Measurements from ENCODE around the gene PGAP6.
"Not testable (repeated sequence)": the region's sequence is repeated elsewhere in the genome, so short reads cannot be mapped to it uniquely, and the experiment has no call there.

Gene PGAP6

GRCh38 chr16:351804-352520 lies 29.8 kb downstream of the PGAP6 start:
- H3K9me3 Mint-ChIP-seq = no peaks in the 10 kb centered on the region
- no peak for DNase-seq
- H3K36me3 Mint-ChIP-seq (ENCODE audit: insufficient read depth) = peaks cover 13% of the 10 kb centered on the region
- peak; percentile 23 for ATAC-seq (replicated peaks)
- peak overlapping the region; percentile 56 to 86 for H3K27ac Mint-ChIP-seq
- H3K4me1 Mint-ChIP-seq (ENCODE audit: low read depth in 2 of 2) = peaks cover 45 to 54% of the 10 kb centered on the region in 2 donors
- H3K4me3 Mint-ChIP-seq = peak overlapping the region; percentile 79 to 85
- no peaks in the 10 kb centered on the region for H3K27me3 Mint-ChIP-seq

GRCh38 chr16:350203-350602 lies 31.6 kb downstream of the PGAP6 start:
- Mint-ChIP-seq H3K4me1 (ENCODE audit: low read depth in 2 of 2) (peaks cover 55 to 66% of the 10 kb centered on the region in 2 donors), H3K36me3 (ENCODE audit: insufficient read depth) (peaks cover 22% of the 10 kb centered on the region), H3K27ac (no peak overlapping the region), H3K27me3 (no peaks in the 10 kb centered on the region), H3K9me3 (no peaks in the 10 kb centered on the region), H3K4me3 (peak overlapping the region in 1 of 2 donors; percentile 79)
- no peak for DNase-seq
- no peak for ATAC-seq (replicated peaks)

- peaks cover 56 to 66% of the 10 kb centered on the region in 2 donors for H3K4me1 Mint-ChIP-seq (ENCODE audit: low read depth in 2 of 2)
- no peaks in the 10 kb centered on the region for H3K9me3 Mint-ChIP-seq
- H3K27me3 Mint-ChIP-seq = no peaks in the 10 kb centered on the region
- H3K27ac Mint-ChIP-seq = peak overlapping the region in 1 of 2 donors; percentile 69
- peaks cover 29% of the 10 kb centered on the region for H3K36me3 Mint-ChIP-seq (ENCODE audit: insufficient read depth)
- ATAC-seq (replicated peaks) (no peak), DNase-seq (no peak)
- H3K4me3 Mint-ChIP-seq = no peak overlapping the region
Measured at GRCh38 chr16:349211-349610, 32.6 kb downstream of the PGAP6 start.

GRCh38 chr16:348495-348894 lies 33.3 kb downstream of the PGAP6 start:
- H3K27ac Mint-ChIP-seq; DNase-seq; H3K9me3 Mint-ChIP-seq; H3K27me3 Mint-ChIP-seq; ATAC-seq (replicated peaks): not testable (repeated sequence)
- peaks cover 36% of the 10 kb centered on the region for H3K36me3 Mint-ChIP-seq (ENCODE audit: insufficient read depth)
- peaks cover 50 to 59% of the 10 kb centered on the region in 2 donors for H3K4me1 Mint-ChIP-seq (ENCODE audit: low read depth in 2 of 2)
- peak overlapping the region in 1 of 2 donors; percentile 33 for H3K4me3 Mint-ChIP-seq

GRCh38 chr16:347203-347602 lies 34.6 kb downstream of the PGAP6 start:
- DNase-seq (no peak), ATAC-seq (replicated peaks) (no peak)
- Mint-ChIP-seq H3K36me3 (ENCODE audit: insufficient read depth) (peaks cover 46% of the 10 kb centered on the region), H3K4me3 (no peak overlapping the region), H3K4me1 (ENCODE audit: low read depth in 2 of 2) (peaks cover 61 to 64% of the 10 kb centered on the region in 2 donors), H3K27me3 (no peaks in the 10 kb centered on the region), H3K27ac (peak overlapping the region; percentile 32 to 42), H3K9me3 (no peaks in the 10 kb centered on the region)

GRCh38 chr16:346587-346986 lies 35.2 kb downstream of the PGAP6 start:
- H3K4me3 Mint-ChIP-seq = peak overlapping the region; percentile 55 to 75
- no peaks in the 10 kb centered on the region for H3K27me3 Mint-ChIP-seq
- H3K36me3 Mint-ChIP-seq (ENCODE audit: insufficient read depth) = peaks cover 46% of the 10 kb centered on the region
- H3K4me1 Mint-ChIP-seq (ENCODE audit: low read depth in 2 of 2) = peaks cover 63 to 64% of the 10 kb centered on the region in 2 donors
- no peak for ATAC-seq (replicated peaks)
- H3K9me3 Mint-ChIP-seq = no peaks in the 10 kb centered on the region
- H3K27ac Mint-ChIP-seq = peak overlapping the region in 1 of 2 donors; percentile 76
- DNase-seq = no peak

GRCh38 chr16:345772-346171 lies 36.0 kb downstream of the PGAP6 start:
- DNase-seq (no peak), ATAC-seq (replicated peaks) (peak; percentile 61)
- Mint-ChIP-seq H3K9me3 (no peaks in the 10 kb centered on the region), H3K27me3 (no peaks in the 10 kb centered on the region), H3K27ac (peak overlapping the region; percentile 72 to 76), H3K4me1 (ENCODE audit: low read depth in 2 of 2) (peaks cover 62 to 63% of the 10 kb centered on the region in 2 donors), H3K36me3 (ENCODE audit: insufficient read depth) (peaks cover 48% of the 10 kb centered on the region), H3K4me3 (peak overlapping the region; percentile 55 to 75)

- H3K36me3 Mint-ChIP-seq (ENCODE audit: insufficient read depth) = peaks cover 40% of the 10 kb centered on the region
- peaks cover 50 to 60% of the 10 kb centered on the region in 2 donors for H3K4me1 Mint-ChIP-seq (ENCODE audit: low read depth in 2 of 2)
- H3K9me3 Mint-ChIP-seq = no peaks in the 10 kb centered on the region
- H3K27ac Mint-ChIP-seq = peak overlapping the region in 1 of 2 donors; percentile 72
- ATAC-seq (replicated peaks) = peak; percentile 27
- peak overlapping the region; percentile 37 to 61 for H3K4me3 Mint-ChIP-seq
- DNase-seq = no peak
- H3K27me3 Mint-ChIP-seq = no peaks in the 10 kb centered on the region
Measured at GRCh38 chr16:342455-343213, 39.1 kb downstream of the PGAP6 start.

- not testable (repeated sequence) for DNase-seq; H3K4me3 Mint-ChIP-seq; H3K27ac Mint-ChIP-seq; ATAC-seq (replicated peaks); H3K27me3 Mint-ChIP-seq; H3K9me3 Mint-ChIP-seq
- Mint-ChIP-seq H3K36me3 (ENCODE audit: insufficient read depth) (peaks cover 40% of the 10 kb centered on the region), H3K4me1 (ENCODE audit: low read depth in 2 of 2) (peaks cover 43 to 58% of the 10 kb centered on the region in 2 donors)
Measured at GRCh38 chr16:341974-342336, 39.8 kb downstream of the PGAP6 start.

GRCh38 chr16:341095-341973 lies 40.4 kb downstream of the PGAP6 start:
- peak overlapping the region in 1 of 2 donors; percentile 15 for H3K27ac Mint-ChIP-seq
- H3K4me1 Mint-ChIP-seq (ENCODE audit: low read depth in 2 of 2) = peaks cover 39 to 57% of the 10 kb centered on the region in 2 donors
- not testable (repeated sequence) for H3K9me3 Mint-ChIP-seq; H3K27me3 Mint-ChIP-seq; ATAC-seq (replicated peaks); DNase-seq
- peak overlapping the region in 1 of 2 donors; percentile 71 for H3K4me3 Mint-ChIP-seq
- H3K36me3 Mint-ChIP-seq (ENCODE audit: insufficient read depth) = peaks cover 43% of the 10 kb centered on the region

- H3K9me3 Mint-ChIP-seq = no peaks in the 10 kb centered on the region
- peaks cover 43% of the 10 kb centered on the region for H3K36me3 Mint-ChIP-seq (ENCODE audit: insufficient read depth)
- ATAC-seq (replicated peaks) (no peak), DNase-seq (no peak)
- peak overlapping the region; percentile 71 to 80 for H3K4me3 Mint-ChIP-seq
- peak overlapping the region; percentile 15 to 84 for H3K27ac Mint-ChIP-seq
- H3K4me1 Mint-ChIP-seq (ENCODE audit: low read depth in 2 of 2) = peaks cover 39 to 58% of the 10 kb centered on the region in 2 donors
- no peaks in the 10 kb centered on the region for H3K27me3 Mint-ChIP-seq
Measured at GRCh38 chr16:340370-341091, 41.2 kb downstream of the PGAP6 start.

GRCh38 chr16:339680-340079 lies 42.1 kb downstream of the PGAP6 start:
- DNase-seq (peak in 1 of 3 experiments; percentile 13), ATAC-seq (replicated peaks) (peak; percentile 73)
- peaks cover 43% of the 10 kb centered on the region for H3K36me3 Mint-ChIP-seq (ENCODE audit: insufficient read depth)
- no peaks in the 10 kb centered on the region for H3K9me3 Mint-ChIP-seq
- peak overlapping the region; percentile 15 to 84 for H3K27ac Mint-ChIP-seq
- H3K4me1 Mint-ChIP-seq (ENCODE audit: low read depth in 2 of 2) = peaks cover 39 to 56% of the 10 kb centered on the region in 2 donors
- peak overlapping the region; percentile 71 to 80 for H3K4me3 Mint-ChIP-seq
- no peaks in the 10 kb centered on the region for H3K27me3 Mint-ChIP-seq
